Measurements from ENCODE around the gene TTC24.

The TTC24 gene

DNA sequence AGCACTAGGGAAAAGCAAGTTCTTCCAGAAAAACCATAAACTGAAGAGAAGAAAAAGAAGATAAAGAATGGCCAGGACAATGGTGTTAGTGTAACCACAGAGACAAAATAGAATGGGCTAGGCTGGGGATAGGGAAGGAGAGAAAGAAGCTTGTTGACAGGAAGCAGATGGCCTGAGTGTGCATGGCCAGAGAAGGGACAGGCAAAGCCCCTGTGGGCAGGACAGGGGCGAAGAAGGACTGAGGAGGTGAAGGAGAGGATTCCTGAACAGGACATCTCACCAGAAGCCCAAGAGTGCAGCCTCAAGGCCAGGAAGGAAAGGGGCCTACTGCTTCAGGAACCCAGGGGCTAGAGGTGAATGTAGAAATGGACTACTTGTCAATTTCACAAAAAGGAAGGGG lies 36.5 kb upstream of the TTC24 start:
- FAIRE-seq (no peak), DNase-seq (ENCODE audit: insufficient read length, low spot score) (no peak)
- TF ChIP-seq POLR2AphosphoS5 (IDR thresholded peaks at IDR 0.05; ENCODE audit: low read depth, low read length) = no peak
- TF ChIP-seq TAF1 (IDR thresholded peaks at IDR 0.05; ENCODE audit: low read depth, low read length) = no peak
- TF ChIP-seq SPI1 (IDR thresholded peaks at IDR 0.05; ENCODE audit: low read depth, low read length) = no peak
- TF ChIP-seq POU2F2 (IDR thresholded peaks at IDR 0.05; ENCODE audit: low read depth, low read length) = no peak
- TF ChIP-seq POLR2A (IDR thresholded peaks at IDR 0.05; ENCODE audit: low read depth, low read length) = no peak
- TF ChIP-seq PAX5 (IDR thresholded peaks at IDR 0.05; ENCODE audit: insufficient read depth, low read length, severe bottlenecking) = no peak

DNA sequence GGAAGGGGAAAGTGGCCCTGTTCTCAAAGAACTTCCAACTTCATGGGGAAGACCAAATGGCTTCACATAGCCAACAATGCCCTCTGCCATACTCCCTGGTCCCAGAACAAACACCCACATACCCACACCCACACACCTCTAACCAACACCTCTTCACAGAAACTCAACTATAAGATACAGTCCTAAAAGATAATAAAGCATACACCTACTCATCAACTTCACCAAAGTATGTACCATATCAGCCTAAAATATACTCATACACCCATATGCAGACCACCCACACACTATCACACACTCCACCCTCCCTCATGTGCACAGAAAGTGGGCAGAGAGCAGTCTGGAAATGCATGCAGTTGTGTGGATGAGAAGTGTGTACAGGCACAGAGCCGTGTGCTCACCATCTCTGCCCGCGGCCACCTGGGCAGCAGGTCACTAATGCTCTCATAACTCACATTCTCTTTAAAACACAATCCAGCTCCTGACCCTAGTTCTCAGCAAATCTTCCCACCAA lies 34.9 kb upstream of the TTC24 start:
- FAIRE-seq = peak; percentile 45
- DNase-seq (ENCODE audit: insufficient read length, low spot score) = no peak
- TF ChIP-seq PAX5 (IDR thresholded peaks at IDR 0.05; ENCODE audit: insufficient read depth, low read length, severe bottlenecking) (no peak), SPI1 (IDR thresholded peaks at IDR 0.05; ENCODE audit: low read depth, low read length) (no peak), POLR2A (IDR thresholded peaks at IDR 0.05; ENCODE audit: low read depth, low read length) (no peak), POU2F2 (IDR thresholded peaks at IDR 0.05; ENCODE audit: low read depth, low read length) (no peak), POLR2AphosphoS5 (IDR thresholded peaks at IDR 0.05; ENCODE audit: low read depth, low read length) (no peak), TAF1 (IDR thresholded peaks at IDR 0.05; ENCODE audit: low read depth, low read length) (no peak)

DNA sequence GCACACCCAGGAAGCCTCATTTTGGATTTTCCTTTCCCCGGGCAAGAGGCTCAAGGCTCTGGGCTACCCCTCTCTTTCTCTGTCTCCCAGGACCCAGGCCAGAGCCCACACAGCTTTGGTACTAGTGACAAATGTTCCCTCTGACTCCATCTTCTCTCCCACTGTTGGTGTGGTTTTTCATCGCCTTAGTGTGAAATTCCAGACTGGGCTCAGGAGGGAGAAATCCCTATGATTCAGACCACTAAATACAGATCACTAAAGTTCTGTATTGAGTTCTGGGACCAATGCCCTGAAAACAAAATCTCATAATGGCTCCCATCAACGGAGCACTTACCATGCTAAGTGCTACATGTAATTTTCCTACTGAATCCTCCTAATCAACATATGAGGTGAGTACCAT lies 33.3 kb upstream of the TTC24 start:
- no peak for FAIRE-seq

DNA sequence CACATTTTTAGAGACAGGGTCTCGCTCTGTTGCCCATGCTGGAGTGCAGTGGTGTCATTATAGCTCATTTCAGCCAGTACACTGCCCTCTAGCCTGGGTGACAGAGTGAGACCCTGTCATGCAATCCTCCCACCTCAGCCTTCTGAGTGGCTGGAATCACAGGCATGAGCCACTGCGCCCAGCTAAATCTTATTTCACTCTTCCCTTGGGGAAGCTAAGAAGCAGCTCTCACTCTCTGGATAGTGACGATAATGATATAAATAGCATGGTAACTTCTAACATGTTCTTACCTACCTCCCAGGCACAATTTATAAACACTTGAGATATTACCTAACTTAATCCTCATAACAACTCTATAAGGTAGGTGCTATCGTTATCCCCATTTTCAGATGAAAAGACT lies 32.1 kb upstream of the TTC24 start:
- DNase-seq (ENCODE audit: insufficient read length, low spot score) (no peak), FAIRE-seq (no peak)
- TF ChIP-seq POLR2AphosphoS5 (IDR thresholded peaks at IDR 0.05; ENCODE audit: low read depth, low read length) (no peak), SPI1 (IDR thresholded peaks at IDR 0.05; ENCODE audit: low read depth, low read length) (no peak), TAF1 (IDR thresholded peaks at IDR 0.05; ENCODE audit: low read depth, low read length) (no peak), POU2F2 (IDR thresholded peaks at IDR 0.05; ENCODE audit: low read depth, low read length) (no peak), POLR2A (IDR thresholded peaks at IDR 0.05; ENCODE audit: low read depth, low read length) (no peak), PAX5 (IDR thresholded peaks at IDR 0.05; ENCODE audit: insufficient read depth, low read length, severe bottlenecking) (no peak)

More for the DNA sequence above, 33.3 kb upstream of the TTC24 start:
- TF ChIP-seq POLR2A (IDR thresholded peaks at IDR 0.05; ENCODE audit: low read depth, low read length) (no peak), PAX5 (IDR thresholded peaks at IDR 0.05; ENCODE audit: insufficient read depth, low read length, severe bottlenecking) (no peak), TAF1 (IDR thresholded peaks at IDR 0.05; ENCODE audit: low read depth, low read length) (no peak), POU2F2 (IDR thresholded peaks at IDR 0.05; ENCODE audit: low read depth, low read length) (no peak), SPI1 (IDR thresholded peaks at IDR 0.05; ENCODE audit: low read depth, low read length) (no peak), POLR2AphosphoS5 (IDR thresholded peaks at IDR 0.05; ENCODE audit: low read depth, low read length) (no peak)
- DNase-seq (ENCODE audit: insufficient read length, low spot score) = no peak

DNA sequence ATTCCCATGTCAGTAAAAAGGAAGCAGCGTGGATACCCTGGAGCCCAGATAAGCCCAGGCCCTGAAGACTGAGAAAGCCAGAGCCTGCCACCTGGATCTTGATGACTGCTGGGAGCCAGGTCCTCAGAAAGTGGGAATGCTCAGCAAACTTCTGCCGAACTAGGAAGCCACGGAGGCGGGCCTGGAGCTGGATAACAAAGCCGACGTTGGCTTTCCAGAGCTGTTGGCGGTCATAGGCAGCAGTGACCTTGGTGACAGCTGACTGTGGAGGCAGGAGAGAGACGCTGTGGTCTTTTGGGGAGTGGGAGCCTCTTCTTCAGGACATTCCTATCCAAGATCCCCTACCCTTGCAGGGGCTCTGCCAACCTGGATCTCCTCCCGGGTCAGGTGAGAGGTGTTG lies 31.5 kb upstream of the TTC24 start:
- no peak for FAIRE-seq
- DNase-seq (ENCODE audit: insufficient read length, low spot score) = no peak
- TF ChIP-seq POLR2AphosphoS5 (IDR thresholded peaks at IDR 0.05; ENCODE audit: low read depth, low read length) (no peak), POU2F2 (IDR thresholded peaks at IDR 0.05; ENCODE audit: low read depth, low read length) (no peak), TAF1 (IDR thresholded peaks at IDR 0.05; ENCODE audit: low read depth, low read length) (no peak), SPI1 (IDR thresholded peaks at IDR 0.05; ENCODE audit: low read depth, low read length) (no peak), POLR2A (IDR thresholded peaks at IDR 0.05; ENCODE audit: low read depth, low read length) (no peak), PAX5 (IDR thresholded peaks at IDR 0.05; ENCODE audit: insufficient read depth, low read length, severe bottlenecking) (no peak)

DNA sequence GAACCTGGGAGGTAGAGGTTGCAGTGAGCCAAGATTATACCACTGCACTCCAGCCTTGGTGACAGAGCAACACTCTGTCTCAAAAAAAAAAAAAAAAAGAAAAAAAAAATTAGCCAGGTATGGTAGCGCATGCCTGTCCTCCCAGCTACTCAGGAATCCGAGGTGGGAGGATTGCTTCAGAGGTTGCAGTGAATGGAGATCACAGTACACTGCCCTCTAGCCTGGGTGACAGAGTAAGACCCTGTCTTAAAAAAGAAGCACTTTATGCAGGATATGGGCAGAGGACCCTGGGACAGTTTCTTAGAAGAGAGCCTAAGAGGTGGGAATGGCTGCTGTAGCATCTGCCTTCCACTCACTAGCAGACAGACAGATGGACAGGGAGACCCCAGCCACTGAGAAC lies 30.1 kb upstream of the TTC24 start:
- no peak for TF ChIP-seq POU2F2 (IDR thresholded peaks at IDR 0.05; ENCODE audit: low read depth, low read length)
- FAIRE-seq = no peak
- DNase-seq (ENCODE audit: insufficient read length, low spot score) = no peak

DNA sequence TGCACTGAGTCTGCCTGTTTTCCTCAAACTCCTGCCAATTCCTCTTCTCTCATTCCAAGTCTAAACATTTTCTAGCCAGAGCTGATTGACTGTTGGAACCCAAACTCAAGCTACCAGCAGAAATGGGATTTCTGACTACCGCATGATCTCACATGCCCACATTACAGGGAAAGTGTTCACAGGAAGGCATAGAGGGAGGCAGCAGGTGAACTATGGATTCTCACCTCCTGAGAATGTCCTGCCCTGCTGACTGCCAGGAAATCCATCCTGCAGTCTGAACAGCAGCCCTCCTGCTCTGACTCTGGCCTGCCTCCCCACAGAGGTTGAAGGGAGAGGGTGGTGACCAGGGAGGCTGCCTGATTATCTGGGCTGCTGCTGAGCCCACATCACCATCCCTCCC lies 29.7 kb upstream of the TTC24 start:
- TF ChIP-seq TAF1 (IDR thresholded peaks at IDR 0.05; ENCODE audit: low read depth, low read length) = no peak
- TF ChIP-seq SPI1 (IDR thresholded peaks at IDR 0.05; ENCODE audit: low read depth, low read length) = no peak
- no peak for TF ChIP-seq PAX5 (IDR thresholded peaks at IDR 0.05; ENCODE audit: insufficient read depth, low read length, severe bottlenecking)
- TF ChIP-seq POLR2A (IDR thresholded peaks at IDR 0.05; ENCODE audit: low read depth, low read length) = no peak
- TF ChIP-seq POLR2AphosphoS5 (IDR thresholded peaks at IDR 0.05; ENCODE audit: low read depth, low read length) = no peak
- TF ChIP-seq POU2F2 (IDR thresholded peaks at IDR 0.05; ENCODE audit: low read depth, low read length) = no peak
- DNase-seq (ENCODE audit: insufficient read length, low spot score) (no peak), FAIRE-seq (no peak)

DNA sequence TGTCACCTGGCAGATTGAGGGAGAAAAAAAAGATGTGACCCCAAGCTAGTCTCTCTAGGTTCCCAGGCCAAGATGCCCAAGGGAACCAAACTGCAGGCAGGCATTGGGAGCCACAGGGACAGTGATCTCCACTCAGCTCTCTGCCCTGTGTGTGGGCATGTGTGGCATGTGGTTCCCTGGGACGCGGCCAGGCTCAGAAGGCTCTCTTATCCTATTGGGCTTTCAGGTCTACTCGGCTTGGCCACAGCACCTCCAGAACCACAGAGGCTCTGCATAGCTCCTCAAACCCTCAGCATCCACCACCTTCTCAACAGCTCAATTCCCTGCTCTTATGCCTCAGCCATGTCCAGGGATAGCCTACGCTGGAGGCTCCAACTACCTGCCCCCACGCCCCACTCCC lies 29.2 kb upstream of the TTC24 start:
- FAIRE-seq (no peak), DNase-seq (ENCODE audit: insufficient read length, low spot score) (no peak)
- TF ChIP-seq POLR2AphosphoS5 (IDR thresholded peaks at IDR 0.05; ENCODE audit: low read depth, low read length) = no peak
- no peak for TF ChIP-seq SPI1 (IDR thresholded peaks at IDR 0.05; ENCODE audit: low read depth, low read length)
- TF ChIP-seq POLR2A (IDR thresholded peaks at IDR 0.05; ENCODE audit: low read depth, low read length) = no peak

DNA sequence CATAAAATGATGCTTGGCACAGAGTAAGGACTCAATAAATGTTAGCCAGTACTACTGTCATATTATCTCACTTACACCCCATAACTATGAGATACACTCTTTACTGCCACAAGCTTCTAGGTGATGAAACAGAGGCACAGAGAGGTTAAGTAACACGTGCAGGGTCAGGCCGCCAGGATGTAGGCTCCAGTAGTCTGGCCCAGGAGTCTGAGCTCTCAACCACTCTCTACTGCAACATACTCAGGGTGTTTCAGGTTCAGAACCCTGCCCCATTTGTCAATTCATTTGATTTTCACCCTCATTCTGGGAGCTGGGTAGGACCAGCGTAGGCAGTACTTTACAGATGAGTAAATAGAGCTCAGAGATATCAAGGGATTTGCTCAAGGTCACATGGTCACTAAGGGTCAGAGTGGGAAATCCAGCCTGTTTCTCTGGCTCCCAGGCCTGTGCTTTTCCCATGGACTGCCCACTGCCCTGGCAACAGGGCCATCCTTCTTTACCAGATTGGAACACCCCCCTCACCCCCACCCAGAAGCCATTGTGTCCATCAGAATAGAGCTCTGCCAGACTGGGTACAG lies 28.4 kb upstream of the TTC24 start:
- FAIRE-seq (peak; percentile 26), DNase-seq (ENCODE audit: insufficient read length, low spot score) (no peak)
- TF ChIP-seq SPI1 (IDR thresholded peaks at IDR 0.05; ENCODE audit: low read depth, low read length) (no peak), TAF1 (IDR thresholded peaks at IDR 0.05; ENCODE audit: low read depth, low read length) (no peak), POLR2AphosphoS5 (IDR thresholded peaks at IDR 0.05; ENCODE audit: low read depth, low read length) (no peak), PAX5 (IDR thresholded peaks at IDR 0.05; ENCODE audit: insufficient read depth, low read length, severe bottlenecking) (no peak), POU2F2 (IDR thresholded peaks at IDR 0.05; ENCODE audit: low read depth, low read length) (no peak), POLR2A (IDR thresholded peaks at IDR 0.05; ENCODE audit: low read depth, low read length) (no peak)

DNA sequence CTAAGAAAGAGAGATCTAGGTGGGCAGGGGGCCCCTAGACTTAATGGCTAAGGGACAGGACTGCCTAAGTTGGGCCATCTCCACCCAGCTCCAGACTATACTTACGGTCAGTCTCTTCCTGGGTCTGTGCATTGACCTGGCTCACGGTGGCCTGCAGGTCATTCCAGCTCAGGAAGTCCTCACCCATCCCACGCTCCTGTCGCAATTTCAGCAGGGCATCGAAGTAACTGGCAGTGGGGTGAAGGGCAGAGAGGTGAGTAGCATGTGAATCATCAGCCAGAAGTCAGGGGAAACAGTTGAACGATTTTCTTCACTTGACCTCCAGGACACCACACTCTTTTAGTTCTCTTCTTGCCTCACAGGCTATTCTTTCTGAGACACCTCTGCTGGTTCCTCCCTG lies 27.7 kb upstream of the TTC24 start:
- FAIRE-seq (peak; percentile 55), DNase-seq (ENCODE audit: insufficient read length, low spot score) (no peak)
- TF ChIP-seq POLR2AphosphoS5 (IDR thresholded peaks at IDR 0.05; ENCODE audit: low read depth, low read length) = no peak
- TF ChIP-seq PAX5 (IDR thresholded peaks at IDR 0.05; ENCODE audit: insufficient read depth, low read length, severe bottlenecking) = no peak
- no peak for TF ChIP-seq TAF1 (IDR thresholded peaks at IDR 0.05; ENCODE audit: low read depth, low read length)
- no peak for TF ChIP-seq POU2F2 (IDR thresholded peaks at IDR 0.05; ENCODE audit: low read depth, low read length)
- no peak for TF ChIP-seq POLR2A (IDR thresholded peaks at IDR 0.05; ENCODE audit: low read depth, low read length)
- TF ChIP-seq SPI1 (IDR thresholded peaks at IDR 0.05; ENCODE audit: low read depth, low read length) = no peak
